Mucosa of rectum (tissue), 2 donors: Measurements from ENCODE around the gene OST4.
"Not testable (repeated sequence)": the region's sequence is repeated elsewhere in the genome, so short reads cannot be mapped to it uniquely, and the experiment has no call there.

ENCODE experiments used
- H3K27ac ChIP-seq, 2 donors: one replicate each; pipeline ENCODE4 v1.7.0; 2013; ENCODE audit warnings: inconsistent platforms in 2 of 2, low read depth in 2 of 2, low read length in 2 of 2
- H3K27me3 ChIP-seq, 2 donors: one replicate each; pipeline ENCODE4 v1.7.0; 2013; ENCODE audit warnings: low read length in 2 of 2; ENCODE audit not compliant: control insufficient read depth in 2 of 2, insufficient read depth in 2 of 2
- H3K36me3 ChIP-seq, 2 donors: one replicate each; pipeline ENCODE4 v1.7.0; 2013; ENCODE audit warnings: low read length in 2 of 2; ENCODE audit not compliant: control insufficient read depth in 2 of 2, insufficient read depth in 2 of 2
- H3K4me1 ChIP-seq, 2 donors: one replicate each; pipeline ENCODE4 v1.7.0; 2013; ENCODE audit warnings: low read length in 2 of 2, mild to moderate bottlenecking in 1 of 2; ENCODE audit not compliant: control insufficient read depth in 2 of 2, insufficient read depth in 2 of 2
- H3K4me3 ChIP-seq, 2 donors: one replicate each; pipeline ENCODE4 v1.7.0; 2013; ENCODE audit warnings: low read length in 2 of 2
- H3K9ac ChIP-seq, 2 donors: one replicate each; pipeline ENCODE4 v1.7.0; 2013; ENCODE audit warnings: low read length in 2 of 2, low read depth in 1 of 2, mild to moderate bottlenecking in 1 of 2
- H3K9me3 ChIP-seq, 2 donors: one replicate each; pipeline ENCODE4 v1.7.0; 2013; ENCODE audit warnings: low read length in 2 of 2; ENCODE audit not compliant: control insufficient read depth in 2 of 2
- donor health status: healthy.
- donor health status: Normal muscosa, but diverticular disease.

OST4 gene

DNA sequence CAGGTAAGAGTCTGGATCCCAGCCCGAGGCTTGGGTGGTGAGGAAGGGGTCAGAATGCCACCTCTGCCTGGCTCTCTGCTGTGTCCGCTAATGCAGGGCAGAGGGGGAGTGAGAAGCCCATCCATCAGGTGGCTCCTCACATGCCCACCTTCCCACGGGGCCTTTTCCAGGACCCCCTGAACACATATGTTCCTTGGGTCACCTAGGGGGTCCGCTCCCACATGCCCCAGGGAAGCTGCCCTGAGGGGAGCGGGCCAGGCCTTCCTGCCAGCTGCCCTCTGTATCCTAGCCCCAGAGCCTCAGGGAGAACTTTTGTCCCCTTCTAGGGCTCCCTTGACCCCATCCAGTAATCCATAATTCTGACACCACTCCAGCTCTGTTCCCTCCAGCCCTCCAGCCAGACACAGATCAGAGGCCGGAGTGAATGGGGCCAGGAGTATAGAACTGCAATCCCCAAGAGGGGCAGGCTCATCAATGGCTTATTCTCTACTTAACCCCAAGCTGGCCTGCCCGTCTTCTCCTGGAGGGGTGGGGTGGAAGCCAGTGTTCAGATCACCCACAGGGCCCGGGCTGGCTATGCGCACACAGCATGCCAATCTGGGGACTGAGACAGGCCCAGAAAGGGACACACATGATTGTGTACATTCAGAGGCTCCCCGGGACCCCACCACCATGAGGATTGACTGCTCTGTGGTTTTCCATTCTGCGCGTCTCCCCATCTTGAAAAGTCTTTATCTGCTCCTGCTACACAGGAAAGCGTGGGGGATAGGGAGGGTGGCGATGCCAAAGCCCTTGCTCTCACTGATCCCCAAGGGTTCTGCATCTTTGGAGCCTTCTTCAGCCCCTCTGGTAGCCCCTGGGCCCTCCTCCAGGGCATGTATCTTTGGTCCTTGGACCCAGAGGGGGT lies 8.0 kb upstream of the OST4 start:
- no peaks in the 10 kb centered on the region for H3K9me3 ChIP-seq
- peaks cover 14 to 23% of the 10 kb centered on the region in 2 donors for H3K4me1 ChIP-seq
- peak overlapping the region; percentile 68 to 93 for H3K27ac ChIP-seq
- no peaks in the 10 kb centered on the region for H3K27me3 ChIP-seq
- no peaks in the 10 kb centered on the region for H3K36me3 ChIP-seq
- peak overlapping the region; percentile 53 to 72 for H3K4me3 ChIP-seq
- H3K9ac ChIP-seq, result peak overlapping the region; percentile 61 to 68

DNA sequence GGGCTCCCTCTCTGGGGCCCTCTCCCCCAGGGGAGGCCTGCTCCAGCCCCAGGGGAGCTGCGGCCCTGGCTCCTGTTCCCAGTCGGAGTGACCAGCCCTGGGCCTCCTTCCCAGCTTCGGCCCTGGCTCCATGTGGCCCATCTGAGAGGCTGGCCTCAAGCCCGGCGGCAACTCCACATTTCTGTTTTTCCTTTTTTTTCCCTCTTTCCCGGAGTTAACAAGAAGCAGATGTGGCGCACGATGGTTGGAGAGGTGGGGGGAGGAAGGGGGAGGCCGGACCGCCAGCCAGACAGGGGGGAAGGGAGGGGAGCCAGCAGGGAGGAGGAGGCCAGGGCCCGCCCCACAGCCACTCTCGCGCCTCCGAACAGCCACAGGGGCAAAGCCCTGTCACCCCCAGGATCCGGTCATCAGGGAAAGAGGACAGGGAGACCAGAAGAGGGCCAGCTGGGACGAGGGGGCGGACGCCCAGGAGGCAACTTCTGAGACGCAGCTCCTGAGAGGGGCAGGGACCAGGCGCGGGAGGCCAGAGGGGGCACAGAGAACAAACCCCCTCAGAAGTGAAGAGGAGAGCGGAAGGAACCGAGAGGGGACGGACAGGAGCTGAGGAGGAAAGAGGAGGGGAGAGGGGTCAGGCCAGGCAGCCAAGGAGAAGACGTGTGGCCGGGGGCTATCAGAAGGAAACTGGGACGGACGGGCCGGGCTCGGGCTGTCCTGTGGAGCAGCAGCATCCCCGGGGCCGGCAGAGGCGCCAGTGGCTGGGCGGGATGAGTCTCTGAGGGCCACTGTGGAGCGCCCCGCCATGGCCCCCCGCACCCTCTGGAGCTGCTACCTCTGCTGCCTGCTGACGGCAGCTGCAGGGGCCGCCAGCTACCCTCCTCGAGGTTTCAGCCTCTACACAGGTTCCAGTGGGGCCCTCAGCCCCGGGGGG lies 7.1 kb upstream of the OST4 start, which contains the start of gene EMILIN1:
EMILIN1 (plus strand) TSS at position 349 of the 928 bp plus-strand sequence; CDS start at position 800, 451 bp downstream.
- H3K27me3 ChIP-seq, result no peaks in the 10 kb centered on the region
- H3K4me3 ChIP-seq, result peak within 1 kb of the TSS; percentile 53 to 72
- H3K9me3 ChIP-seq, result no peaks in the 10 kb centered on the region
- no peaks in the 10 kb centered on the region for H3K36me3 ChIP-seq
- peak within 1 kb of the TSS; percentile 61 to 68 for H3K9ac ChIP-seq
- peak within 1 kb of the TSS; percentile 68 to 93 for H3K27ac ChIP-seq
- peaks cover 14 to 23% of the 10 kb centered on the region in 2 donors for H3K4me1 ChIP-seq

DNA sequence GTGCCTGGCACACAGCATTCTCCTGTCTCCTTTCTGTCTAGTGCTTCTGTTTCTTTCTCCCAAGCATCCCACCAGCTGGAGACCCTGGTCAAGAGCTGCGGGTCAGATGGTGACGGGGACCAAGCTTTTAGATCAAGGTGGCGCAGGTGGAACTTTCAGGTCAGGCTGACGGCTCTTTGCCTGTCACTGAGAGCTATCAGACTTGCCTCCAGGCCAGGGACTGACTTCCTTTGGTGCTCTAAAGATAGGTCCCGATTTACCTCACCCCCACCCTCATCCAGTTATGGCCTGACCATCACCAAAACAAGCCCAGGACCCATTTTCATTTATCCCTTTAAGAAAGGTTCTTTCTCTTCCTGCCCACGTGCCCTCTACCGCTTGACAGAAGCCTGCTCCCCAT lies 5.8 kb upstream of the OST4 start:
- no peak overlapping the region for H3K4me3 ChIP-seq
- no peaks in the 10 kb centered on the region for H3K9me3 ChIP-seq
- no peak overlapping the region for H3K9ac ChIP-seq
- peak overlapping the region in 1 of 2 donors; percentile 7 for H3K27ac ChIP-seq
- H3K4me1 ChIP-seq, result peaks cover 20 to 28% of the 10 kb centered on the region in 2 donors
- no peaks in the 10 kb centered on the region for H3K27me3 ChIP-seq
- H3K36me3 ChIP-seq, result no peaks in the 10 kb centered on the region

DNA sequence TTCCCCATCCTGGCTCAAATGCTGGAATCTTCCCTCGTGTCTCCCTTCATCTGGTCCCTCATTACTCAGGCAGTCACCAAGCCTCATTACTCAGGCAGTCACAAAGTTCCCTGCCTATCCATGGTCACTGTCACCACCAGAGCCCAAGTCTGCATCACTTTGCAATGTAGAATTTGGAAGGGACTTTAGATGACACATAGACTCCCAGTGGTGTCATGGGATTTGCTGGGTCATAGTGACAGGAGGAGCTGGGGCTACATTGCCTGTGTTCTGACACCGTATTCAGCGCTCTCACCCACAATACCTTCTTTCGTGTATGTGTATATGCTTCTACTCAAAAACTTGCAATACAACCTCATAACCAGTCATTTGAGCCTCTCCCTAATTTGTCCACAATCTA lies 4.9 kb upstream of the OST4 start:
- Histone ChIP-seq H3K9ac (no peak overlapping the region), H3K27me3 (no peaks in the 10 kb centered on the region), H3K27ac (peak overlapping the region in 1 of 2 donors; percentile 95), H3K36me3 (no peaks in the 10 kb centered on the region), H3K9me3 (no peaks in the 10 kb centered on the region), H3K4me3 (no peak overlapping the region), H3K4me1 (peaks cover 16 to 21% of the 10 kb centered on the region in 2 donors)

DNA sequence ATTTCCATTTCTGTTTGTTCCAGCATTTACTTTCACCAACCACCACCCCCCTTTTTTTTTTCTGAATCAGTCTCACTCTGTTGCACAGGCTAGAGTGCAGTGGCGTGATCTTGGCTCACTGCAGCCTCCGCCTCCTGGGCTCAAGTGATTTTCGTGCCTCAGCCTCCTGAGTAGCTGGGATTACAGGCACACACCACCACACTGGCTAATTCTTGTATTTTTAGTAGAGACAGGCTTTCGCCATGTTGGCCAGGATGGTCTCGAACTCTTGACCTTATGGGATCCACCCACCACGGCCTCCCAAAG lies 4.1 kb upstream of the OST4 start:
- Histone ChIP-seq H3K4me1 (peaks cover 14 to 21% of the 10 kb centered on the region in 2 donors), H3K27ac (peak overlapping the region in 1 of 2 donors; percentile 95)
- not testable (repeated sequence) for H3K27me3 ChIP-seq, H3K36me3 ChIP-seq, H3K9ac ChIP-seq, H3K9me3 ChIP-seq, H3K4me3 ChIP-seq

DNA sequence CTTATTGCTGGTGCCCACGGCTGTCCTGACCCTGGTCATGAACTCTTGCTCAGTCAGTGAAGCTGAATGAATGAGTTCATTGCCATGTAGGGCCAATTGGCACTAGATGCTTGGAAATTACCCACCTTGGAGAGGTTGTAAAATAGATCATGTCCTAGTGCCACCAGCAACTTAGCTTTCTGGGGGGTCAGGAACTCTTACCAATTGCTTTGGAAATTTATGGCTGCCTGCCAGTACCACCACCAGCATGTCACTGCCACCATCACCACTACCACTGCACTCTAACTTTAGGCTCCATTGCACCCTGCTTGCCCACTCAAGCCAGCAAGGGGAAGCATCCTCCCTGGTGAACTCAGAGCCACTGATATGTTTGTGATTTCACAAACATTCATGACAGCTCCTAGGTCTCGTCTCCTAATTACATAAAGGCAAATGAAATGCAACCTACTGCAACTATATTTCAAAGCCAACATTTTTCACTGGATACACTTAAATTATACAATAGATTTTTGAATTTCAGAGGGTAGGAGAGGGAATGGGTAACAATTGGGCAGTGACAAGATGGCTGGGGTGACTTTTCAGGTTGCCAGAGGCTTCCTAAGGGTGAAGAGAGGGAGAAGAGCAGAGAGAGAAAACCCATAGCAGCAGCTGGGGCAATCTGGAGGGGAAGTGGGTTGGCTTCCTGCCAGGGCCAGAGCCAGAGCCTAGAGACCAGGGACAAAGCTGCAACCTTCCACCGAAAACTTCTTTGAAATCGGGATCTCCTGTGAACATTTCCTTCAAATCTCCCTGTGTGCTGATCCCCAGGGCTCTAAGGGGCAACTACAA lies 3.5 kb upstream of the OST4 start:
- H3K4me3 ChIP-seq, result no peak overlapping the region
- H3K9ac ChIP-seq, result peak overlapping the region in 1 of 2 donors; percentile 17
- H3K27me3 ChIP-seq, result no peaks in the 10 kb centered on the region
- no peaks in the 10 kb centered on the region for H3K36me3 ChIP-seq
- peaks cover 19 to 24% of the 10 kb centered on the region in 2 donors for H3K4me1 ChIP-seq
- H3K27ac ChIP-seq, result peak overlapping the region in 1 of 2 donors; percentile 95
- no peaks in the 10 kb centered on the region for H3K9me3 ChIP-seq

DNA sequence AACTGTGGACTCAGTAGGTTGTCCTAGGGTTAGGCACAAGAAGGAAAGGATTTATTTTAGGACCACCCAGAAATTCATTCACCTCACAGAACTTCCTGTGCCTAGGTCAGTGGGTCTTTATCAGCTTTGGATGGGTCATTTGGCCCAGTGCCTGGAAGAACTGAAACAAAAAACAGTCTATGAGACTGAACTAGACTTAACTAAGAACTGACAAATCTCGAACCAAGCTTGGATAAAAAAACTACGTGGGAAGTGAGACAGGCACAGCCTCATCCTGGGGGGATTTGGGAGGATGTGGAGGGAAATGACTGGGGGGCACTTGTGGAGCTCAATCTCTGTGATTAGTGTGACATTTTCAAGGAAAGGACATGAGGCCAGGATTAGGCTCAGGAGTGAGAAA lies 2.3 kb upstream of the OST4 start:
- no peak overlapping the region for H3K4me3 ChIP-seq
- H3K4me1 ChIP-seq, result peaks cover 22 to 28% of the 10 kb centered on the region in 2 donors
- H3K27me3 ChIP-seq, result no peaks in the 10 kb centered on the region
- H3K9ac ChIP-seq, result no peak overlapping the region
- peaks cover 4 to 6% of the 10 kb centered on the region in 2 donors for H3K36me3 ChIP-seq
- H3K9me3 ChIP-seq, result no peaks in the 10 kb centered on the region
- peak overlapping the region; percentile 24 to 95 for H3K27ac ChIP-seq

DNA sequence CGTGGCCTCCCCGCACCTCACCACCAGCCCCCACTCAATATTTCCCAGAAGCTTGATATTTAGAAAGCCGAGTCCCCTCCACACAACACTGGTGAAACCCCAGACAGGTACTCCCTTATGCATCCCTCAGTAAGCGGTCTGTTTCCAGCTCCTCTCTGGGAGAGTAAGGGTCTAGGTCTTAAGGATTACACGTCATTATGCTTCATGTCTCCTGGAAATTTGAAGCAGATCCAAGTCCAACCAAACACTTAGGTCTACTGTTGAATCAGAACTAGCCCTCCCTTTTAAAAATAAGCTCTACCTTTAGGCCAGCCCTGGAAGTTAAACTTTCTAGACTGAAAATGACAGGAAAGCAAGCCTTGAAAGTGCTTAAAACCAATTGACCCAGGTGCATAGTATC lies 1.5 kb upstream of the OST4 start:
- no peaks in the 10 kb centered on the region for H3K9me3 ChIP-seq
- peaks cover 12 to 13% of the 10 kb centered on the region in 2 donors for H3K36me3 ChIP-seq
- peak overlapping the region; percentile 86 to 95 for H3K27ac ChIP-seq
- H3K4me1 ChIP-seq, result peaks cover 22 to 28% of the 10 kb centered on the region in 2 donors
- H3K27me3 ChIP-seq, result no peaks in the 10 kb centered on the region
- no peak overlapping the region for H3K4me3 ChIP-seq
- H3K9ac ChIP-seq, result peak overlapping the region in 1 of 2 donors; percentile 20

DNA sequence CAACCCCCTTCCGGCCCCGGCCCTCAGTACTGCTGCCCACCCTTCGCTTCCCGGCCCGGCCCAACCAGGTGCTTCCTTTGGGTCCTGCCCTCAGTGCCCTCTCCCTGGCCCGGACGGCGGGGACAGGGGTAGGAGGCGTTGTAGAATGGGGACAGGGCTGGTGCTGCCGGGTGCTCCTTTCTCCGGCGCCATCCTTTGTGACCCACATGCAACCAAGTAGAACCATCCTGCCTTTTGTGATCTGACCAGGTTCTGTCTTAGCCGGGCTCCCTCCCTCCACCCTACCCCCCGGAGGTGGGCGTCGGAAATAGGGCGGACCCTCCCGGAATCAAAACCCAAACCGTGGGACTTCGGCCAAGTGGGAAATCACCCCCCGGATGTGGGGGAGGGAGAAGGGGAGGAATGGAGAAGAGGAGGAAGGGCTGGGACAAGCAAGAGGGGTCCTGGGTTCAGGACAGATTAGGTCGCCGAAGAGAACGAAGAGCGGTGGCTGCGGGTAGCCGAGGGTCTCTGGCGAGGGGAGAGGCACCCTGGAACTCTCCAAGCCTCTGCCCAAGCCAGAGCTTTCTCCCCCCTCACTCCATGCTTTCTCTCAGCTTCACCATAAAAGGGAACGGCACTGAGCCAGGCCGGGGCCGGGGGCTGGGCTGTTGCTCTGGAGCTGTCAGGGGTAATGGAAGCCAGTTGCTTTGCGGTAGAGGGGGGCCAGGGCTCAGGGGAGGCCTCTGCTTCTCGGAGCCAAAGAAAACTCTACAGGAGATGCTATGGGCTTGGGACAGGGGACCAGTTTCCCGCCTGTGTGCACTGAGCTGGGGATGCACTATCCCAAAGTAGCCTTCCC lies 756 bp upstream of the OST4 start:
- peak overlapping the region; percentile 75 to 86 for H3K4me3 ChIP-seq
- H3K27me3 ChIP-seq, result no peaks in the 10 kb centered on the region
- H3K4me1 ChIP-seq, result peaks cover 22 to 28% of the 10 kb centered on the region in 2 donors
- H3K9ac ChIP-seq, result peak overlapping the region; percentile 60 to 75
- H3K27ac ChIP-seq, result peak overlapping the region; percentile 86 to 95
- peaks cover 18 to 20% of the 10 kb centered on the region in 2 donors for H3K36me3 ChIP-seq
- no peaks in the 10 kb centered on the region for H3K9me3 ChIP-seq
